ENCODE data around the gene SPACDR. TPM values are rescaled to one million over a fixed set of nuclear protein-coding genes. Genes with fewer than 3 reads are reported as not detected.
A peak's percentile ranks its signal among the peaks of the same experiment; 100 is the strongest.

Gene SPACDR
- total RNA-seq, 1 donor from 2014 or later: not detected

- H3F3A ChIP-seq (ENCODE audit: low read depth): no peaks in the 10 kb centered on the region
- no peaks in the 10 kb centered on the region for H3K9me3 ChIP-seq (ENCODE audit: low read depth)
- H3K36me3 ChIP-seq: no peaks in the 10 kb centered on the region
- H3K4me2 ChIP-seq: peak overlapping the region; percentile 75
- H3K4me3 Mint-ChIP-seq: no peak overlapping the region
- peak; percentile 81 for DNase-seq (ENCODE audit: low spot score)
- H3K27me3 Mint-ChIP-seq (ENCODE audit: insufficient read depth, low read depth): peaks cover 3% of the 10 kb centered on the region
- H3K9ac ChIP-seq: no peak overlapping the region
- peaks cover 16% of the 10 kb centered on the region for H3K4me1 Mint-ChIP-seq
- peak overlapping the region; percentile 25 for H3K4me3 ChIP-seq
- no peaks in the 10 kb centered on the region for H3K36me3 Mint-ChIP-seq
- H3K79me2 ChIP-seq (ENCODE audit: low read depth): no peaks in the 10 kb centered on the region
- TF ChIP-seq, protein P1, sequence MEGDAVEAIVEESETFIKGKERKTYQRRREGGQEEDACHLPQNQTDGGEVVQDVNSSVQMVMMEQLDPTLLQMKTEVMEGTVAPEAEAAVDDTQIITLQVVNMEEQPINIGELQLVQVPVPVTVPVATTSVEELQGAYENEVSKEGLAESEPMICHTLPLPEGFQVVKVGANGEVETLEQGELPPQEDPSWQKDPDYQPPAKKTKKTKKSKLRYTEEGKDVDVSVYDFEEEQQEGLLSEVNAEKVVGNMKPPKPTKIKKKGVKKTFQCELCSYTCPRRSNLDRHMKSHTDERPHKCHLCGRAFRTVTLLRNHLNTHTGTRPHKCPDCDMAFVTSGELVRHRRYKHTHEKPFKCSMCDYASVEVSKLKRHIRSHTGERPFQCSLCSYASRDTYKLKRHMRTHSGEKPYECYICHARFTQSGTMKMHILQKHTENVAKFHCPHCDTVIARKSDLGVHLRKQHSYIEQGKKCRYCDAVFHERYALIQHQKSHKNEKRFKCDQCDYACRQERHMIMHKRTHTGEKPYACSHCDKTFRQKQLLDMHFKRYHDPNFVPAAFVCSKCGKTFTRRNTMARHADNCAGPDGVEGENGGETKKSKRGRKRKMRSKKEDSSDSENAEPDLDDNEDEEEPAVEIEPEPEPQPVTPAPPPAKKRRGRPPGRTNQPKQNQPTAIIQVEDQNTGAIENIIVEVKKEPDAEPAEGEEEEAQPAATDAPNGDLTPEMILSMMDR (IDR thresholded peaks at IDR 0.05): peak; percentile 67
- no peak for TF ChIP-seq EZH2 (IDR thresholded peaks at IDR 0.05)
- H3K9me3 Mint-ChIP-seq: no peaks in the 10 kb centered on the region
- H3K27me3 ChIP-seq: no peaks in the 10 kb centered on the region
- peaks cover 2% of the 10 kb centered on the region for H4K20me1 ChIP-seq (ENCODE audit: low read depth)
- no peak overlapping the region for H3K27ac ChIP-seq
- peak overlapping the region; percentile 65 for H2AFZ ChIP-seq (replicated peaks)
- peaks cover 5% of the 10 kb centered on the region for H3K4me1 ChIP-seq
- no peak overlapping the region for H3K27ac Mint-ChIP-seq
These were observed 1.7 kb upstream of the SPACDR start for GRCh38 chr7:100465702-100466311.

DNA sequence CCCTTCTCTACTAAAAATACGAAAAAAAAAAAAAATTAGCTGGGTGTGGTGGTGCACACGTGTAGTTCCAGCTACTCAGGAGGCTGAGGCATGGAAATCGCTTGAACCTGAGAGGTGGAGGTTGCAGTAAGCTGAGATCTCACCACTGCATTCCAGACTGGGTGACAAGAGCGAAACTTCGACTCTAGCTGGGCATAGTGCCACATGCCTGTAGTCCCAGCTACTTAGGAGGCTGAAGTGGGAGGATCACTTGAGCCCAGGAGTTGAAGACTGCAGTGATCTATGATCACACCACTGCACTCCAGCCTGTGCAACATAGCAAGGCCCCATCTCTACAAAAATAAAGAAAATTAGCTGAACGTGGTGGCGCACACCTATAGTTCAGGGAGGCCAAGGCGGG lies 1.2 kb upstream of the SPACDR start:
- H3K79me2 ChIP-seq (ENCODE audit: low read depth): no peaks in the 10 kb centered on the region
- H3K36me3 ChIP-seq: no peaks in the 10 kb centered on the region
- Mint-ChIP-seq H3K4me3 (no peak overlapping the region), H3K27ac (no peak overlapping the region), H3K9me3 (no peaks in the 10 kb centered on the region), H3K4me1 (peaks cover 16% of the 10 kb centered on the region), H3K36me3 (no peaks in the 10 kb centered on the region), H3K27me3 (ENCODE audit: insufficient read depth, low read depth) (peaks cover 3% of the 10 kb centered on the region)
- no peak for DNase-seq (ENCODE audit: low spot score)
- no peaks in the 10 kb centered on the region for H3K27me3 ChIP-seq
- H4K20me1 ChIP-seq (ENCODE audit: low read depth): peaks cover 2% of the 10 kb centered on the region
- no peak overlapping the region for H3K27ac ChIP-seq
- TF ChIP-seq EZH2 (IDR thresholded peaks at IDR 0.05) (no peak), EZH2phosphoT487 (IDR thresholded peaks at IDR 0.05) (no peak)
- H3K4me3 ChIP-seq: no peak overlapping the region
- no peak overlapping the region for H3K9ac ChIP-seq
- H3K9me3 ChIP-seq (ENCODE audit: low read depth): no peaks in the 10 kb centered on the region
- H3F3A ChIP-seq (ENCODE audit: low read depth): no peaks in the 10 kb centered on the region
- peaks cover 5% of the 10 kb centered on the region for H3K4me1 ChIP-seq
- no peak overlapping the region for H3K4me2 ChIP-seq
- no peak overlapping the region for H2AFZ ChIP-seq (replicated peaks)

DNA sequence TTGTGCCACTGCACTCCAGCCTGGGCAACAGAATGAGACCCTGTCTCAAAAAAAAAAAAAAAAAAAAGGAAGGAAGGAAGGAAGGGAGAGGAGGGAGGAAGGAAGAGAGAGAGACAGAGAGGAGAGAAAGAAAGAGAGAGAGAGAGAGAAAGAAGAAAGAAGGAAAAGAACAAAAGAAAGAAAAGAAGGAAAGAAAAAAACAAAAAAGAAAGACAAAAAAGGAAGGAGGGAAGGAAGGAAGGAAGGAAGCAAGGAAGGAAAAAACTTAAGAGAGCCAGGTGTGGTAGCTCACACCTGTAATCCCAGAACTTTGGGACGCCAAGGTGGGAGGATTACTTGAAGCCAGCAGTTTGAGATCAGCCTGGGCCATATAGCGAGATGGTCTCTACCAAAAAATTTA lies 731 bp upstream of the SPACDR start:
- H3K36me3 Mint-ChIP-seq: no peaks in the 10 kb centered on the region

DNA sequence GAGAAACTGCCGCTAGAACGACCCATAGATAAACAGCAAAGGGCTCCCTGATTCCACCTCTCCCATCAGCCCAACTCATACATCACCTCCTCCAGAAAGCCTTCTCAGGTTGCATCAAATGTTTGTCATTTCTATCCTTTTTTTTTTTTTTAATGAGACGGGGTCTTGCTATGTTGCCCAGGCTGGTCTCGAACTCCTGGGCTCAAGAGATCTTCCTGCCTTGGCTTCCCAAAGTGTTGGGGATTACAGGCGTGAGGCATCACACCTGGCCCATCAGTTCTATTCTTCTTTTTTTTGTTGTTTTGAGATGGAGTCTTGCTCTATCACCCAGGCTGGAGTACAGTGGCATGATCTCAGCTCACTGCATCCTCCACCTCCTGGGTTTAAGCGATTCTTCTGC lies 7.0 kb downstream of the SPACDR start:
- Histone ChIP-seq H3F3A (ENCODE audit: low read depth) (no peaks in the 10 kb centered on the region), H4K20me1 (ENCODE audit: low read depth) (no peaks in the 10 kb centered on the region), H3K9ac (no peak overlapping the region), H2AFZ (replicated peaks) (no peak overlapping the region), H3K79me2 (ENCODE audit: low read depth) (no peaks in the 10 kb centered on the region), H3K4me2 (no peak overlapping the region), H3K36me3 (no peaks in the 10 kb centered on the region), H3K27me3 (no peaks in the 10 kb centered on the region), H3K9me3 (ENCODE audit: low read depth) (no peaks in the 10 kb centered on the region), H3K4me1 (no peaks in the 10 kb centered on the region), H3K27ac (no peak overlapping the region), H3K4me3 (no peak overlapping the region)
- Mint-ChIP-seq H3K36me3 (no peaks in the 10 kb centered on the region), H3K27ac (no peak overlapping the region), H3K9me3 (no peaks in the 10 kb centered on the region), H3K27me3 (ENCODE audit: insufficient read depth, low read depth) (no peaks in the 10 kb centered on the region), H3K4me1 (peaks cover 10% of the 10 kb centered on the region), H3K4me3 (no peak overlapping the region)
- TF ChIP-seq EZH2phosphoT487 (IDR thresholded peaks at IDR 0.05) (no peak), EZH2 (IDR thresholded peaks at IDR 0.05) (no peak)
- TF ChIP-seq, protein P1 (IDR thresholded peaks at IDR 0.05): no peak
- no peak for DNase-seq (ENCODE audit: low spot score)

More for the DNA sequence above, 731 bp upstream of the SPACDR start:
- H3K4me3 ChIP-seq: no peak overlapping the region
- H4K20me1 ChIP-seq (ENCODE audit: low read depth): peaks cover 2% of the 10 kb centered on the region
- no peaks in the 10 kb centered on the region for H3K9me3 ChIP-seq (ENCODE audit: low read depth)
- DNase-seq (ENCODE audit: low spot score): no peak
- H3F3A ChIP-seq (ENCODE audit: low read depth): no peaks in the 10 kb centered on the region
- H3K27me3 ChIP-seq: no peaks in the 10 kb centered on the region
- no peak overlapping the region for H3K4me2 ChIP-seq
- peaks cover 5% of the 10 kb centered on the region for H3K4me1 ChIP-seq
- Mint-ChIP-seq H3K4me1 (peaks cover 13% of the 10 kb centered on the region), H3K9me3 (no peaks in the 10 kb centered on the region), H3K27me3 (ENCODE audit: insufficient read depth, low read depth) (peaks cover 3% of the 10 kb centered on the region), H3K4me3 (no peak overlapping the region), H3K27ac (no peak overlapping the region)
- H2AFZ ChIP-seq (replicated peaks): no peak overlapping the region
- TF ChIP-seq, protein P1 (IDR thresholded peaks at IDR 0.05): no peak
- no peak for TF ChIP-seq EZH2 (IDR thresholded peaks at IDR 0.05)
- H3K36me3 ChIP-seq: no peaks in the 10 kb centered on the region
- no peak overlapping the region for H3K9ac ChIP-seq
- no peaks in the 10 kb centered on the region for H3K79me2 ChIP-seq (ENCODE audit: low read depth)
- H3K27ac ChIP-seq: no peak overlapping the region

Measured in neural progenitor cell (in vitro differentiated cells).